HG02759 (cell line): ENCODE measurements around the gene IGSF11.
A peak's percentile ranks its signal among the peaks of the same experiment; 100 is the strongest.

ENCODE experiments used
- ATAC-seq: cut with Tn5 transposase; IDR thresholded peaks from one replicate; pipeline ENCODE4 v1.9.1; 2021; ENCODE audit warnings: mild to moderate bottlenecking, moderate library complexity; ENCODE audit not compliant: unreplicated experiment

Gene IGSF11

DNA sequence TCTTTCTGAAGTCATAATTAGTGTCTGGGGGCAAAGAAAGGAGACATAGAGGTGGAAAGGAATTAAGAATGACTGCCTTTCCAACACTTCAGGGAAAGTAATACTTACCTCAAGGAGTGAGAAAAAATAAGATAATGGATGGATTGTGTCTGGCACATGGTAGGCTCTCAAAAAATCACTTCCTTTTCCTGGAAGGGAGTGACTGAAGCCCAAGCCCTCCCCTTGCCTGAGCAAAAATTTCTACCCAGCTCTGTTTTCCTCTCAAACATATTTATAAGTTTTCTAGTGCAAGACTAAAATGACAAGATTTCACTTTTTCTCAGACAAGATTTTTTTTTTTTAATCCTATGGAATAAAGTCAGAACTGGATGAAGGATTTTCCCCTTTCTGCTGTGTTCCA, 145.0 kb downstream of the IGSF11 start:
- ATAC-seq = no peak

DNA sequence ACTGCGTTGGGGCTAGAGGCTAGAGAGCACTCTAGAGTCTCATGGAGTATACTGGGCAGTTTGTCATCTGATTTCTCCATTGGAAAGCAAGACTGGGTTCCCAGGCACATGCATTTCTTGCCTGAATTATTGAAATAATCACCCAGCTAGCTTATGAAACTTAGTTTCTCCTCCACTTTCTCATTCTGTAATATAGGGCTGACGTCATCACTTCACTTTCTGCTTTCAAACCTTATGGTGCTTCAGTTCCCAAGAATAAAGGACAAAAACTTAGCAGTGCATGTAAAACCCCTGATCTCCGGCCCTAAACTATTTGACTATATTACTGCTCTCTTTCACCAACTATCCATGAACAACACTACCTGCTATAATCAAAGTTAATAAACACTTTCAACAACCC, 147.9 kb downstream of the IGSF11 start:
- no peak for ATAC-seq

DNA sequence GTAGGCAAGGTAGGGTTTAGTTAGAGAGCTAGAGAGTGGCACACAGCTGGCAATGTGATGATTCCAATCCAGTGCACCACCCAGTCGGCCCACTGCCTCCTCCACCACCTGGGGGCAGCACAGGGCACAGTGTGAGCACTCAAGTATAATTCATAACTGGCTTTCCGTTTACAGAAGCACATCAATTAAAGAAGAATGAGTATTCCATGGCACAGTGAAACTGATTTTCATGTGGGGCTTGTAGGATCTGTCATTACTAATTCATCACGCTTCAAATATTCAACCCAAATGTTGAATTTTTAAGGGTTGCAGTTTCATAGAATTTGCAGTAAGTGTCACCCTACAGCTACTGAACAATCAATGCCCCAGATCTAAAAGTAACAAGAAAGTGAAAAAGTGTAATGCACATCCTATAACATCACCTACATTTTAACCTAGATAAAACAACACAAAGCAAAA, 149.9 kb downstream of the IGSF11 start:
- ATAC-seq = peak; percentile 81

DNA sequence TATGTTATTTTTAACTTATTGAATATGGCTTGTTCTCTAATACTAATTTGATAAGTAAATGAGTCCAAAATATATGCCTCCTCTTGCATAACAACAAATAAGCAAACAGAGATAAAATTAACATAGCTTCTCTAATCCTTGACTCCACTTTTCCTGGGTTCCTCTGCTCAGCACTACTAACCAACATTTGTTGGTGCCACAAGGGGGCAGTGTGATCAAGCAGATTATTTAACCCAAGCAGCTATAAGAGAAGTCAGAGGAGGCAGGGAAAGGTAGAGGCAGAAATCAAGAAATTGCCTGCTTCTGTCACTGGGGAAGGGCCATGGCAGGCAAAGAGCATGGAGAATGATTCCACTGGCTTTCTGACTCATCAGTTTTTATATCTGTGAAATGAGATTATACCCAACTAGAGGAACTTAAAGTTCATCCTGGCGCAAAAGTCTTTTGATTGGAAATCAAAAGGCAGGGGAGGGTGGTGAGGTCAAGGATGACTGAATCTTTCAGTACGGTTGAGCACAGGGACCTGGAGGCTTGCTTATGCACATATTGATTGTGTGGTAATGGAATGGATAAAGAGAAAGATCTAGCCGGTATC, 152.2 kb downstream of the IGSF11 start:
- peak; percentile 80 for ATAC-seq

DNA sequence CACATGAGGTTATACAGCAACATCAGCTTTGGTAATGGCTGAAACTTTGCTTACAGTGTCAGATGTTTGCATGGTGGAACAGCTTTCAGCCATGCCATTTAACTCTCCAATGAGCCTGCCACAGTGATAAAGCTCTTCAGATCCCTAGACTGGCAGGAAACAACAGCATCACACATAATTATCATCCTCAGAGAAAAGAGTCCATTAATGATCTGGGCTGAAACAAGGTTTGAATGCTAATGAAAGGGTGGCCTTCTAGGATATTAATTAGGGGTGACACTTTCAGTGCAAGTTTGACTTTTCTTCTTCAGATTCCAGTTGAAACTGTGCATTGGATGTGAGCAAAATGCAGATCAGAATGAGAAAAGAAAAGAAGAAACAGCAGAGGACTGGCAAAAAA, 166.6 kb downstream of the IGSF11 start:
- no peak for ATAC-seq

DNA sequence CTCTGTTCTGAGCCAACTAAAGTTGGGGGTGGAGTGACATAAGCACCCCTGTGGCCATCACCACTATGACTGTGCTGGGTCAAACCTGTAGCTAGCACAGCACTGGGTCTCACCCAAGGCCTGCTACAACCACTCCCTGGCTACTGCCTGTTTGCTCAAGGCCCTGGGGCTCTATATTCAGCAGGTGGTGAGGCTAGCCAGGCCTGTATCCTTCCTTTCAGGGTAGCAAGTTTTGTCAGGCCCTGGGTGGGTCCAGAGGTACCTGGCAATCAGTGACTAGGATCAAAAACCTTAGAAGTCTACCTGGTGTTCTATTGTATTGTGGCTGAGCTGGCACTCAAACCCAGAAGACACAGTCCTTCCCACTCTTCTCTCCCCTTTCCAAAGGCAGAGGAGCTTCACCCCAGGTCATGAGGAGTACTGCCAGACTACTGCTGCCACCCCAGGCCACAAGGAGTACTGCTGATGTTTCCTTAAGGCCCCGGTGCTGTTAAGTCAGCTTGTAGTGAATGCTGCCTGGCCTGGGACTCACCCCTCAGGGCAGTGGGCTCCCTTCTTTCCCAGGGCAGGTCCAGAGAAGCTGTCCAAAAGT, 170.8 kb downstream of the IGSF11 start:
- peak; percentile 86 for ATAC-seq

DNA sequence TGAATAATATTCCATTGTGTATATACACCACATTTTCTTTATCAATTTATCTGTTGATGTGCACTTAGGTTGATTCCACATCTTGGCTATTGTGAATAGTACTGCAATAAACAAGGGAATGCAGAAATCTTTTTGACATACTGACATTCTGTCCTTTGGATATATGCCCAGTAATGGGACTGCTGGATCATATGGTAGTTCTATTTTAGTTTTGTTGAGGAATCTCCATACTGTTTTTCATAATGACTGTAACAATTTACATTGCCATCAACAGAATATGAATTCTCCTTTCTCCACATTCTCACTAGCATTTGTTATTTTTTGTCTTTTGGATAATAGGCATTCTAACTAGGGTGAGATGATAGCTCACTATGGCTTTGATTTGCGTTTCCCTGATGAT, 174.7 kb downstream of the IGSF11 start:
- no peak for ATAC-seq

DNA sequence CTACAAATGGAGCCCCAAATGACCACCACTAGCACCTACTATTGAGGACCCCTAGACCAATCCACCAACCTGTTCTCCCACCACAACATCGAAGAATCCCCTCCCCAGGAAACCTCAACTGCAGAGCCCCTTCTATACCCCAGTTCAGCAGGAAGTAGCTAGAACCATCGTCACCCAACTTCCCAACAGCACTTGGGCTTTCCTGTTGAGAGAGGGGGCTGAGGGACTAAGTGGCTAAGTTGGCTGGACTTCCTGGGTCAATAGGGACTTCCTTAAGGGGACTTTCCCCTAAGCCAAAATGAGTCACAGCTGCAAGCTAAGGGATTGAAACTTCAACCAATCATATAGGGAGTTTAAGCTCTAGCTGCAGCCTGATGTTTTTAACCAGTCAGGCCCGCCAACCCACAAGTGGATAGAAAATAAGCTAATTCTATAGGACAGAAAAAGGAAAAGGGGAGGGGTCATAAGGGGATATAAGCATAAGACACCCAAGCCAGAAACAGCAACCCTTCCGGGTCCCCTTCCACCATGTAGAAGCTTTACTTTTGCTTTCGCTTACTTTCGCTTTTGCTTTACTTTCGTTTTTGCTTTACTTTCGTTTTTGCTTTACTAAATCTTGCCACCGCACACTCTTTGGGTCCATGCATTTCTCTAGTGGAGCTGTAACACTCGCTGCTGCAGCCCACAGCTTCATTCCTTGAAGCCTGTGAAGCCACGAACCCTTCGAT, 183.0 kb downstream of the IGSF11 start:
- ATAC-seq = peak; percentile 92

DNA sequence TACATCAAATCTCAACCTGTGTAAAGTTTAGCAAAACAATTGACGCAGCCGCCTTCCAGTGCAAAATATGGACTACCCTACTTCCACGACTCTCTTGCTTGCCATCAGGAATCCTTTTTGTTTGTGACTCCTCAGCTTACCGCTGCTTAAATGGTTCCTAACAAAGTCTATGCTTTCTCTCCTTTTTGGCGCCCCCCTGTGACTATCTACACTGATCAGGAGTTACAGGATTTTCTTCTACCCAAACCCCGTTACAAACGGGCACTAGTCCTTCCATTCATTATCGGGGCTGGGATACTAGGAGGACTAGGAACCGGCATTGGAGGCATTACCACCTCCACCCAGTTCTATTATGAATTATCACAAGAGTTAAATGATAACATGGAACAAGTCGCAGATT, 184.0 kb downstream of the IGSF11 start:
- ATAC-seq = no peak
